ENCODE data around the gene MAPRE3. TPM values are rescaled to one million over a fixed set of nuclear protein-coding genes. Genes with fewer than 3 reads are reported as not detected.

MAPRE3 gene
- total RNA-seq, 1 donor from 2014 or later: 16.3 TPM

GRCh38 chr2:26951236-26951635 is 19.2 kb upstream of the MAPRE3 start:
- TF ChIP-seq, protein P1, sequence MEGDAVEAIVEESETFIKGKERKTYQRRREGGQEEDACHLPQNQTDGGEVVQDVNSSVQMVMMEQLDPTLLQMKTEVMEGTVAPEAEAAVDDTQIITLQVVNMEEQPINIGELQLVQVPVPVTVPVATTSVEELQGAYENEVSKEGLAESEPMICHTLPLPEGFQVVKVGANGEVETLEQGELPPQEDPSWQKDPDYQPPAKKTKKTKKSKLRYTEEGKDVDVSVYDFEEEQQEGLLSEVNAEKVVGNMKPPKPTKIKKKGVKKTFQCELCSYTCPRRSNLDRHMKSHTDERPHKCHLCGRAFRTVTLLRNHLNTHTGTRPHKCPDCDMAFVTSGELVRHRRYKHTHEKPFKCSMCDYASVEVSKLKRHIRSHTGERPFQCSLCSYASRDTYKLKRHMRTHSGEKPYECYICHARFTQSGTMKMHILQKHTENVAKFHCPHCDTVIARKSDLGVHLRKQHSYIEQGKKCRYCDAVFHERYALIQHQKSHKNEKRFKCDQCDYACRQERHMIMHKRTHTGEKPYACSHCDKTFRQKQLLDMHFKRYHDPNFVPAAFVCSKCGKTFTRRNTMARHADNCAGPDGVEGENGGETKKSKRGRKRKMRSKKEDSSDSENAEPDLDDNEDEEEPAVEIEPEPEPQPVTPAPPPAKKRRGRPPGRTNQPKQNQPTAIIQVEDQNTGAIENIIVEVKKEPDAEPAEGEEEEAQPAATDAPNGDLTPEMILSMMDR (conservative IDR thresholded peaks at IDR 0.05): no peak
- Mint-ChIP-seq H3K4me1 (no peaks in the 10 kb centered on the region), H3K27ac (ENCODE audit: unreplicated experiment) (no peak overlapping the region), H3K36me3 (ENCODE audit: low read depth) (peaks cover 10% of the 10 kb centered on the region), H3K9me3 (no peaks in the 10 kb centered on the region), H3K4me3 (no peak overlapping the region), H3K27me3 (ENCODE audit: low read depth) (peaks cover 19% of the 10 kb centered on the region)
- DNase-seq (ENCODE audit: low read depth, low spot score): no peak

DNA sequence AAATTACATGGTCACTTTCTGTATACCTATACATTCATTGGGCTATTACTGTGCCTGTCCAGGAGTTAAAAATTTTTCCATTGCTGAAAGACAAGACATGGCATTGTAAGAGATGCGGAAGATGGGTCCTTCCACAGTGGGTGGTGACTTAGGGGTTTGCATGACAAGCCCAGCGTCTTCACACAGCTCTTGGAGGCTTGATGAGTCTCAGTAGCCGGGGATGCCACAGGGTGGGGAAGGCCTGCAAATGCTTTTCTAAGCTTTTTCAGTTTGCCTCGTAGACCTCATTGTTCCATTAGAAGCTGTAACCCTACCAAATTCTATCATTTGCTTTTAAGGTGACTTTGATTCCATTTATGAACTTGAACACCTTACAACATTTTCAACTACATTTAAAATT is 18.1 kb upstream of the MAPRE3 start:
- Mint-ChIP-seq H3K9me3 (no peaks in the 10 kb centered on the region), H3K27me3 (ENCODE audit: low read depth) (peaks cover 27% of the 10 kb centered on the region), H3K4me3 (no peak overlapping the region), H3K27ac (ENCODE audit: unreplicated experiment) (no peak overlapping the region), H3K4me1 (no peaks in the 10 kb centered on the region), H3K36me3 (ENCODE audit: low read depth) (peaks cover 8% of the 10 kb centered on the region)
- TF ChIP-seq, protein P1 (conservative IDR thresholded peaks at IDR 0.05): no peak
- DNase-seq (ENCODE audit: low read depth, low spot score): no peak

DNA sequence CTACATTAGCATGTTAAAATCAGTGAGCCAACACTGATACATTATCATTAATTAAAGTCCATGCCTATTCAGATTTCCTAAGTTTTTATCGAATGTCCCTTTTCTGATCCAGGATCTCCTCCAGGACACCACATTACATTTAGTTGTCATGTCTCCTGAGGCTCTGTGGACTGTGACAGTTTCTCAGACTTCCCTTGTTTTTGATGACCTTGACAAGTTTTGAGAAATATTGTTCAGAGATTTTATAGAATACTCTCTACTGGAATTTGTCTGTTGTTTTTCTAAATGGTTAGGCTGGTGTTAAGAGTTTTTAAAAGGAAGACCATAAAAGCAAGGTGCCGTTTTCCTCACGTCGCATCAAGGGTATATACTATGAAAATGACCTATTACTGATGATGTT is 16.3 kb upstream of the MAPRE3 start:
- TF ChIP-seq, protein P1 (conservative IDR thresholded peaks at IDR 0.05): no peak
- Mint-ChIP-seq H3K27me3 (ENCODE audit: low read depth) (peaks cover 37% of the 10 kb centered on the region), H3K27ac (ENCODE audit: unreplicated experiment) (no peak overlapping the region), H3K9me3 (no peaks in the 10 kb centered on the region), H3K4me3 (no peak overlapping the region), H3K36me3 (ENCODE audit: low read depth) (peaks cover 3% of the 10 kb centered on the region), H3K4me1 (no peaks in the 10 kb centered on the region)
- DNase-seq (ENCODE audit: low read depth, low spot score): no peak

DNA sequence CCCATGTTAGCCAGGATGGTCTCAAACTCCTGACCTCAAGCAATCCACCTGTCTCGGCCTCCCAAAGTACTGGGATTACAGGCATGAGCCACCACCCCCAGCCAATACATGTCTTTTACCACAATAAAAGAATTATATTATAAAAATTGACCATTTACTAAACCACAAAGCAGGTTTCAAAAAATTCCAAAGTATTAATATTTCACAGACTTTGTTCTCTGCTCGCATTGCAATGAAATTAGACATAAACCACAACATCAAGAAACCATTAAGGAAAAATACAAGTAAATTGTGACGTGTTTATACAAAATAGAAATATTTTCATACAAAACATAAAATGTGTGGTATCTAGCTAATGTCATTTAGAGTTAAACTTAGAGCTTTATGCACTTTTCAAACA is 13.4 kb upstream of the MAPRE3 start:
- Mint-ChIP-seq H3K9me3 (no peaks in the 10 kb centered on the region), H3K27ac (ENCODE audit: unreplicated experiment) (no peak overlapping the region), H3K36me3 (ENCODE audit: low read depth) (no peaks in the 10 kb centered on the region), H3K4me3 (no peak overlapping the region), H3K4me1 (no peaks in the 10 kb centered on the region), H3K27me3 (ENCODE audit: low read depth) (peaks cover 62% of the 10 kb centered on the region)
- TF ChIP-seq, protein P1 (conservative IDR thresholded peaks at IDR 0.05): no peak
- DNase-seq (ENCODE audit: low read depth, low spot score): no peak

- DNase-seq (ENCODE audit: low read depth, low spot score): no peak
- no peaks in the 10 kb centered on the region for H3K36me3 Mint-ChIP-seq (ENCODE audit: low read depth)
- no peak overlapping the region for H3K27ac Mint-ChIP-seq (ENCODE audit: unreplicated experiment)
- TF ChIP-seq, protein P1 (conservative IDR thresholded peaks at IDR 0.05): no peak
- no peaks in the 10 kb centered on the region for H3K4me1 Mint-ChIP-seq
- H3K27me3 Mint-ChIP-seq (ENCODE audit: low read depth): peaks cover 62% of the 10 kb centered on the region
- H3K9me3 Mint-ChIP-seq: no peaks in the 10 kb centered on the region
- H3K4me3 Mint-ChIP-seq: no peak overlapping the region
Observed at GRCh38 chr2:26957534-26957933, 12.9 kb upstream of the MAPRE3 start.

GRCh38 chr2:26959331-26959730 is 11.1 kb upstream of the MAPRE3 start:
- Mint-ChIP-seq H3K36me3 (ENCODE audit: low read depth) (no peaks in the 10 kb centered on the region), H3K27ac (ENCODE audit: unreplicated experiment) (no peak overlapping the region), H3K27me3 (ENCODE audit: low read depth) (peaks cover 58% of the 10 kb centered on the region), H3K4me3 (no peak overlapping the region), H3K9me3 (no peaks in the 10 kb centered on the region), H3K4me1 (no peaks in the 10 kb centered on the region)
- TF ChIP-seq, protein P1 (conservative IDR thresholded peaks at IDR 0.05): no peak
- DNase-seq (ENCODE audit: low read depth, low spot score): no peak
